GM12878 (cell line): Measurements from ENCODE around the gene CDX1. TPM values are rescaled to one million over a fixed set of nuclear protein-coding genes. Genes with fewer than 3 reads are reported as not detected.

Experiments used
- EZH2 ChIP-seq: IDR thresholded peaks from 2 replicates; pipeline ENCODE4 v1.6.1; 2012; ENCODE audit warnings: low read depth, mild to moderate bottlenecking, control low read depth, inconsistent platforms, low read length, borderline replicate concordance; ENCODE audit not compliant: control insufficient read depth
- KLF5 ChIP-seq: fragments of 450-650 bp; IDR thresholded peaks from 2 replicates; pipeline ENCODE4 v1.6.1; 2014; ENCODE audit warnings: mild to moderate bottlenecking; ENCODE audit not compliant: partially characterized antibody
- MXI1 ChIP-seq: fragments of 150-350 bp; IDR thresholded peaks from 2 replicates; pipeline ENCODE4 v1.6.1; 2011; ENCODE audit warnings: low read depth, mild to moderate bottlenecking, inconsistent platforms, low read length, improper control_type of control experiment
- NBN ChIP-seq: fragments of 450-650 bp; IDR thresholded peaks from 2 replicates; pipeline ENCODE4 v1.6.1; 2016
- NFYB ChIP-seq: IDR thresholded peaks from 2 replicates; pipeline ENCODE4 v1.6.1; 2011; ENCODE audit warnings: low read depth, mild to moderate bottlenecking, low read length, improper control_type of control experiment, moderate library complexity; ENCODE audit not compliant: insufficient read depth
- RFX5 ChIP-seq: IDR thresholded peaks from 2 replicates; pipeline ENCODE4 v1.6.1; 2011; ENCODE audit warnings: low read depth, low read length, improper control_type of control experiment
- SIN3A ChIP-seq: IDR thresholded peaks from 2 replicates; pipeline ENCODE4 v1.6.1; 2012; ENCODE audit warnings: low read depth, low read length, improper control_type of control experiment
- STAT3 ChIP-seq: IDR thresholded peaks from 2 replicates; pipeline ENCODE4 v1.6.1; 2011; ENCODE audit warnings: low read depth, low read length, improper control_type of control experiment
- ZNF207 ChIP-seq: fragments of 450-650 bp; IDR thresholded peaks from 2 replicates; pipeline ENCODE4 v1.6.1; 2014; ENCODE audit warnings: antibody characterized with exemption, mild to moderate bottlenecking, borderline replicate concordance
- polyA plus RNA-seq, 11 experiments: library from polyadenylated mRNA; depleted of rRNA in 4 of 11; unstranded in 6 of 11; stranded (reverse) in 5 of 11; fragments of >200 nt; fragmentation: Nextera tagmentation in 4 of 11; fragmentation: Illumina TruSeq in 1 of 11; extraction: Ambion mirVana in 4 of 11; extraction: Trizol in 1 of 11; gene quantifications; 1 replicate in 1 of 11; 2 replicates in 10 of 11; pipeline versions ENCODE4 v1.2.1 to v1.2.3, GENCODE V29; 2011 to 2016; ENCODE audit warnings: inconsistent platforms in 2 of 11, missing spikeins in 2 of 11, low read depth in 1 of 11
- total RNA-seq, 4 experiments: library from RNA; depleted of rRNA in 3 of 4; stranded (reverse); fragments of >200 nt in 3 of 4; fragmentation: Illumina TruSeq in 1 of 4; extraction: Trizol in 1 of 4; gene quantifications; 2 replicates each; pipeline versions ENCODE4 v1.2.1 to v1.2.3, GENCODE V29; 2013 to 2021
- TF ChIP-seq, protein P1 (sequence below): fragments of 450-650 bp; formaldehyde crosslinking; IDR thresholded peaks from 2 replicates; pipeline ENCODE4 v1.5.0; 2022; ENCODE audit warnings: mild to moderate bottlenecking, missing genetic modification characterization
- TF ChIP-seq, protein P2 (sequence below): IDR thresholded peaks from 2 replicates; pipeline ENCODE4 v1.6.1; 2011; ENCODE audit warnings: low read depth, mild to moderate bottlenecking, low read length, moderate library complexity, borderline replicate concordance; ENCODE audit errors: extremely low read depth
- TF ChIP-seq, protein P3 (sequence below): fragments of 450-650 bp; IDR thresholded peaks from 2 replicates; pipeline ENCODE4 v1.6.1; 2017; ENCODE audit warnings: mild to moderate bottlenecking, moderate library complexity
- TF ChIP-seq, protein P4 (sequence below): fragments of 450-650 bp; IDR thresholded peaks from 2 replicates; pipeline ENCODE4 v1.6.1; 2016; ENCODE audit warnings: mild to moderate bottlenecking

CDX1 gene
- total and polyA plus RNA-seq, 10 of the 15 experiments (the other 5 are each of a cell fraction or from before 2014, with no cell fraction given), result not detected

DNA sequence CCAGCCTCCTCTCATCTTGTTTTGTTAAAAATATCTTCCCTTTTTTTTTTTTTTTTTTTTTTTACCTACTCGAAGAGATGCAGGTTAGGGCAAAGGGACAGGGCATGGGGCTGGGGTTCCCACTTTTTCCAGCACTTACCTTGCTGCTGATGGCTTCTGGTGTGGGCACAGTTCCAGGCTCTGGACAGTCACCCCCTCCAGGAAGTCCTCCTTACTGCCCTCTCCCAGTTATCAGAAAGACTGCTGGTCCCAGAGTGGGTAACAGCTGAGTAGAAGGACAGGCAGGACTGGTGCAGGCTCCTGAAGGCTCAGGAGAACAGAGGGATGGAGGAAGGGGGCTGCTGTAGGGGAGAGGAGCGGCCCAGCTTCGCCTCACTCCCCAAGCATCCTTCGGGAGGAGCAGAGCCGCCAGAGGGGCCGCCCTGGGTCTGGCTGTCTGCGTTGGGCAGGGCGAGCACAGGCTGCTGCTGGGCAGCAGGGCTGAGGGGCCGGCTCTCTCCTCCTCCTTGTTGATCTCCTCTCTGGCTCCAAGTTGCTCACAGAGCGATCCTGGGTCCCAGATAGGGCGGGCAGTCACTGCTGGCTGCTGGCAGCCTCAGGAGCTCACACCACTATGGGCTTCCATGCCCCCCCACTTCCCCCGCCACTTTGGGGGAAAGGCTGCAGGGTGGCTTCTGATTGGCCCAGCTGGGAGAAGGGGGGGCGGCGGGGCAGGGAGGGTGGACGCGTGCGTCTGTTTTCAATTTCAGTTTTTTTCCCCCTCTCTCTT, 11.1 kb upstream of the CDX1 start, which contains the start of gene PDGFRB (continued):
- TF ChIP-seq, protein P1, sequence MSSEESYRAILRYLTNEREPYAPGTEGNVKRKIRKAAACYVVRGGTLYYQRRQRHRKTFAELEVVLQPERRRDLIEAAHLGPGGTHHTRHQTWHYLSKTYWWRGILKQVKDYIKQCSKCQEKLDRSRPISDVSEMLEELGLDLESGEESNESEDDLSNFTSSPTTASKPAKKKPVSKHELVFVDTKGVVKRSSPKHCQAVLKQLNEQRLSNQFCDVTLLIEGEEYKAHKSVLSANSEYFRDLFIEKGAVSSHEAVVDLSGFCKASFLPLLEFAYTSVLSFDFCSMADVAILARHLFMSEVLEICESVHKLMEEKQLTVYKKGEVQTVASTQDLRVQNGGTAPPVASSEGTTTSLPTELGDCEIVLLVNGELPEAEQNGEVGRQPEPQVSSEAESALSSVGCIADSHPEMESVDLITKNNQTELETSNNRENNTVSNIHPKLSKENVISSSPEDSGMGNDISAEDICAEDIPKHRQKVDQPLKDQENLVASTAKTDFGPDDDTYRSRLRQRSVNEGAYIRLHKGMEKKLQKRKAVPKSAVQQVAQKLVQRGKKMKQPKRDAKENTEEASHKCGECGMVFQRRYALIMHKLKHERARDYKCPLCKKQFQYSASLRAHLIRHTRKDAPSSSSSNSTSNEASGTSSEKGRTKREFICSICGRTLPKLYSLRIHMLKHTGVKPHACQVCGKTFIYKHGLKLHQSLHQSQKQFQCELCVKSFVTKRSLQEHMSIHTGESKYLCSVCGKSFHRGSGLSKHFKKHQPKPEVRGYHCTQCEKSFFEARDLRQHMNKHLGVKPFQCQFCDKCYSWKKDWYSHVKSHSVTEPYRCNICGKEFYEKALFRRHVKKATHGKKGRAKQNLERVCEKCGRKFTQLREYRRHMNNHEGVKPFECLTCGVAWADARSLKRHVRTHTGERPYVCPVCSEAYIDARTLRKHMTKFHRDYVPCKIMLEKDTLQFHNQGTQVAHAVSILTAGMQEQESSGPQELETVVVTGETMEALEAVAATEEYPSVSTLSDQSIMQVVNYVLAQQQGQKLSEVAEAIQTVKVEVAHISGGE (CRISPR knock-in tag), result no peak
- TF ChIP-seq RFX5 (no peak; the same call in 1 of the 2 replicates), KLF5 (no peak), EZH2 (no peak), ZNF207 (no peak), NFYB (peak; percentile 62; the same call in 1 of the 2 replicates), NBN (no peak), STAT3 (no peak), SIN3A (no peak), MXI1 (peak; percentile 43; the same call in 1 of the 2 replicates)
- TF ChIP-seq, protein P2, sequence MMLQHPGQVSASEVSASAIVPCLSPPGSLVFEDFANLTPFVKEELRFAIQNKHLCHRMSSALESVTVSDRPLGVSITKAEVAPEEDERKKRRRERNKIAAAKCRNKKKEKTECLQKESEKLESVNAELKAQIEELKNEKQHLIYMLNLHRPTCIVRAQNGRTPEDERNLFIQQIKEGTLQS, result no peak
- TF ChIP-seq, protein P3, sequence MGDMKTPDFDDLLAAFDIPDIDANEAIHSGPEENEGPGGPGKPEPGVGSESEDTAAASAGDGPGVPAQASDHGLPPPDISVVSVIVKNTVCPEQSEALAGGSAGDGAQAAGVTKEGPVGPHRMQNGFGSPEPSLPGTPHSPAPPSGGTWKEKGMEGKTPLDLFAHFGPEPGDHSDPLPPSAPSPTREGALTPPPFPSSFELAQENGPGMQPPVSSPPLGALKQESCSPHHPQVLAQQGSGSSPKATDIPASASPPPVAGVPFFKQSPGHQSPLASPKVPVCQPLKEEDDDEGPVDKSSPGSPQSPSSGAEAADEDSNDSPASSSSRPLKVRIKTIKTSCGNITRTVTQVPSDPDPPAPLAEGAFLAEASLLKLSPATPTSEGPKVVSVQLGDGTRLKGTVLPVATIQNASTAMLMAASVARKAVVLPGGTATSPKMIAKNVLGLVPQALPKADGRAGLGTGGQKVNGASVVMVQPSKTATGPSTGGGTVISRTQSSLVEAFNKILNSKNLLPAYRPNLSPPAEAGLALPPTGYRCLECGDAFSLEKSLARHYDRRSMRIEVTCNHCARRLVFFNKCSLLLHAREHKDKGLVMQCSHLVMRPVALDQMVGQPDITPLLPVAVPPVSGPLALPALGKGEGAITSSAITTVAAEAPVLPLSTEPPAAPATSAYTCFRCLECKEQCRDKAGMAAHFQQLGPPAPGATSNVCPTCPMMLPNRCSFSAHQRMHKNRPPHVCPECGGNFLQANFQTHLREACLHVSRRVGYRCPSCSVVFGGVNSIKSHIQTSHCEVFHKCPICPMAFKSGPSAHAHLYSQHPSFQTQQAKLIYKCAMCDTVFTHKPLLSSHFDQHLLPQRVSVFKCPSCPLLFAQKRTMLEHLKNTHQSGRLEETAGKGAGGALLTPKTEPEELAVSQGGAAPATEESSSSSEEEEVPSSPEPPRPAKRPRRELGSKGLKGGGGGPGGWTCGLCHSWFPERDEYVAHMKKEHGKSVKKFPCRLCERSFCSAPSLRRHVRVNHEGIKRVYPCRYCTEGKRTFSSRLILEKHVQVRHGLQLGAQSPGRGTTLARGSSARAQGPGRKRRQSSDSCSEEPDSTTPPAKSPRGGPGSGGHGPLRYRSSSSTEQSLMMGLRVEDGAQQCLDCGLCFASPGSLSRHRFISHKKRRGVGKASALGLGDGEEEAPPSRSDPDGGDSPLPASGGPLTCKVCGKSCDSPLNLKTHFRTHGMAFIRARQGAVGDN, result 0 out of 2 replicates have a peak, but pooled peaks have one; percentile 21
- TF ChIP-seq, protein P4, sequence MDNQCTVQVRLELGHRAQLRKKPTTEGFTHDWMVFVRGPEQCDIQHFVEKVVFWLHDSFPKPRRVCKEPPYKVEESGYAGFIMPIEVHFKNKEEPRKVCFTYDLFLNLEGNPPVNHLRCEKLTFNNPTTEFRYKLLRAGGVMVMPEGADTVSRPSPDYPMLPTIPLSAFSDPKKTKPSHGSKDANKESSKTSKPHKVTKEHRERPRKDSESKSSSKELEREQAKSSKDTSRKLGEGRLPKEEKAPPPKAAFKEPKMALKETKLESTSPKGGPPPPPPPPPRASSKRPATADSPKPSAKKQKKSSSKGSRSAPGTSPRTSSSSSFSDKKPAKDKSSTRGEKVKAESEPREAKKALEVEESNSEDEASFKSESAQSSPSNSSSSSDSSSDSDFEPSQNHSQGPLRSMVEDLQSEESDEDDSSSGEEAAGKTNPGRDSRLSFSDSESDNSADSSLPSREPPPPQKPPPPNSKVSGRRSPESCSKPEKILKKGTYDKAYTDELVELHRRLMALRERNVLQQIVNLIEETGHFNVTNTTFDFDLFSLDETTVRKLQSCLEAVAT, result 0 out of 2 replicates have a peak, but pooled peaks have one; percentile 16
